Measurements from ENCODE around the gene PGBD5.

Gene PGBD5

DNA sequence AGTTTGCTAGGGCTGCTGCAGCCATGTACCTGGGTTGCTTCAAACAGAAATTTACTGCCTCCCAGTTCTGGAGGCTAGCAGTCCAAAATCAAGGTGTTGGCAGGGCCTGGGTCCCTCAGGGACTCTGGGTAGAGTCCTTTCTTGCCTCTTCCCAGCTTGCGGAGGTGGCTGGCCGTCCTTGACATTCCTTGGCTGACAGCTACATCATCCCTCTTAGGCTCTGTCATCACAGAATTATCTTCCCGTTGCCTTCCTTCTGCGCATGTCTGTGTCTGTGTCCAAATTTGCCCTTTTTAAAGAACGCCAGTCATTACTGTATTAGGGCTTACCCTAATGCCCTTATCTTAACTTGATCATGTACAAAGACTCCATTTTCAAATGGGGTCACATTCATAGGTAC lies 37.6 kb upstream of the PGBD5 start:
- TF ChIP-seq, protein P1, sequence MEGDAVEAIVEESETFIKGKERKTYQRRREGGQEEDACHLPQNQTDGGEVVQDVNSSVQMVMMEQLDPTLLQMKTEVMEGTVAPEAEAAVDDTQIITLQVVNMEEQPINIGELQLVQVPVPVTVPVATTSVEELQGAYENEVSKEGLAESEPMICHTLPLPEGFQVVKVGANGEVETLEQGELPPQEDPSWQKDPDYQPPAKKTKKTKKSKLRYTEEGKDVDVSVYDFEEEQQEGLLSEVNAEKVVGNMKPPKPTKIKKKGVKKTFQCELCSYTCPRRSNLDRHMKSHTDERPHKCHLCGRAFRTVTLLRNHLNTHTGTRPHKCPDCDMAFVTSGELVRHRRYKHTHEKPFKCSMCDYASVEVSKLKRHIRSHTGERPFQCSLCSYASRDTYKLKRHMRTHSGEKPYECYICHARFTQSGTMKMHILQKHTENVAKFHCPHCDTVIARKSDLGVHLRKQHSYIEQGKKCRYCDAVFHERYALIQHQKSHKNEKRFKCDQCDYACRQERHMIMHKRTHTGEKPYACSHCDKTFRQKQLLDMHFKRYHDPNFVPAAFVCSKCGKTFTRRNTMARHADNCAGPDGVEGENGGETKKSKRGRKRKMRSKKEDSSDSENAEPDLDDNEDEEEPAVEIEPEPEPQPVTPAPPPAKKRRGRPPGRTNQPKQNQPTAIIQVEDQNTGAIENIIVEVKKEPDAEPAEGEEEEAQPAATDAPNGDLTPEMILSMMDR (IDR thresholded peaks at IDR 0.05) = no peak
- Histone ChIP-seq H3K27ac (no peak overlapping the region), H3K36me3 (no peaks in the 10 kb centered on the region), H3K4me1 (ENCODE audit: control insufficient read depth in 1 of 2, insufficient read depth in 1 of 2, low read depth in 1 of 2, low read length in 1 of 2) (no peaks in the 10 kb centered on the region), H3K4me3 (ENCODE audit: low read depth in 1 of 2, low read length in 1 of 2) (no peak overlapping the region), H3K27me3 (peaks cover 18% of the 10 kb centered on the region), H3K9me3 (no peaks in the 10 kb centered on the region)

DNA sequence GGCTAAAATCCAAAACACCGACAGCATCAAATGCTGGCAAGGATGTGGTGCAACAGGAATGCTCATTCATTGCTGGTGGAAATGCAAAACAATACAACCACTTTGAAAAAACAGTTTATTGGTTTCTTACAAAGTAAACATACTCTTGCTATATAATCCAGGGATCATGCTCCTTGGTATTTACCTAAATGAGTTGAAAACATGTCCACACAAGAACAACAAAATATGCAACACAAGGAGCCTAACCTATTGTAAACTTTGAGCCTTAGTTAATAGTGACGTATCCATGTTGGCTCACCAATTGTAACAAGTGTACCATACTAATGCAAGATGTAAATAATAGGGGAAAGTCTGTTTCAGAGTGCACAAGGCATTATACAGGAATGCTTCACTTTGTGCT lies 37.2 kb upstream of the PGBD5 start:
- H3K9me3 ChIP-seq = no peaks in the 10 kb centered on the region
- TF ChIP-seq, protein P1 (IDR thresholded peaks at IDR 0.05) = no peak
- no peaks in the 10 kb centered on the region for H3K36me3 ChIP-seq

DNA sequence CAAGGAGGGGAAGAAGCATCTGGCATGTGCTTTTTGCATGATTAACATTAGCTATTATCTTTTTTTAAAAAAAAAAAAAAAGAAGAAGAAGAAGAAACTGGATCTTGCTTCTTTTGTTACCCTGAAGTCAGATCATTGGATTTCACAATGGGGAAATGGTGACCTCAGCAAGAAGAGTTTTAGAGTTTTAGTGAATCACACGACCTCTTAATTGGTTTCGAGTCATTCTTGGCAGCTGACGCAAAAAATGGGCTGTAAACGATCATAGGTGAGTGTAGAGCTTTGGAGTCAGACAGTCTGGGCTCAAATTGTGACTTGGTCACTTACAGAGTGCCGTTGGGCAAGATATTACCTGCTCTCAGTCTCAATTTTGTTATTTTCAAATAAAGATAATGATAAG lies 33.3 kb upstream of the PGBD5 start:
- H3K27ac ChIP-seq = no peak overlapping the region
- TF ChIP-seq, protein P1 (IDR thresholded peaks at IDR 0.05) = no peak

More for the DNA sequence above, 37.2 kb upstream of the PGBD5 start:
- no peak overlapping the region for H3K4me3 ChIP-seq (ENCODE audit: low read depth in 1 of 2, low read length in 1 of 2)
- no peaks in the 10 kb centered on the region for H3K4me1 ChIP-seq (ENCODE audit: control insufficient read depth in 1 of 2, insufficient read depth in 1 of 2, low read depth in 1 of 2, low read length in 1 of 2)
- peaks cover 18% of the 10 kb centered on the region for H3K27me3 ChIP-seq
- H3K27ac ChIP-seq = no peak overlapping the region

DNA sequence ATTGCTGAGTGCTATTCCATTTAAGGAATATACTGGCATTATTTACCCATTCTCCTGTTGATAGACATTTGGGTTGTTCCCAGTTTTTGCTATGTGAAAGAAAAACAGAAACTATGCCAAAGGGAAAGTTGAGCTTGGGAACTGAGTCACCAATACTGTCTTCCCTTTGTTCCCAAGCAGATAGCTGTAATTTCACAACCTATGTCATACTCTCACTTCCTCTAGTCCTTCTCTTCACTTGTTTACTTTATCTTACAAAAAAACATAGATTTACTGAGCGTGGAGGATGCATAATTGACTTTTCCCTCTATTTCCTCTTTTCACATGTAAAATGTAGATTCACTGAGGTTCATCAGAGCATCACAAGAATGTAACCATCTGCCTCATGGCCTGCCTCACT lies 32.4 kb upstream of the PGBD5 start:
- H3K9me3 ChIP-seq = no peaks in the 10 kb centered on the region
- peaks cover 23% of the 10 kb centered on the region for H3K27me3 ChIP-seq
- no peaks in the 10 kb centered on the region for H3K4me1 ChIP-seq (ENCODE audit: control insufficient read depth in 1 of 2, insufficient read depth in 1 of 2, low read depth in 1 of 2, low read length in 1 of 2)
- TF ChIP-seq, protein P1 (IDR thresholded peaks at IDR 0.05) = no peak
- no peaks in the 10 kb centered on the region for H3K36me3 ChIP-seq
- H3K4me3 ChIP-seq (ENCODE audit: low read depth in 1 of 2, low read length in 1 of 2) = no peak overlapping the region
- no peak overlapping the region for H3K27ac ChIP-seq

More for the DNA sequence above, 33.3 kb upstream of the PGBD5 start:
- Histone ChIP-seq H3K27me3 (peaks cover 28% of the 10 kb centered on the region), H3K36me3 (no peaks in the 10 kb centered on the region), H3K4me3 (ENCODE audit: low read depth in 1 of 2, low read length in 1 of 2) (no peak overlapping the region), H3K4me1 (ENCODE audit: control insufficient read depth in 1 of 2, insufficient read depth in 1 of 2, low read depth in 1 of 2, low read length in 1 of 2) (no peaks in the 10 kb centered on the region), H3K9me3 (no peaks in the 10 kb centered on the region)

DNA sequence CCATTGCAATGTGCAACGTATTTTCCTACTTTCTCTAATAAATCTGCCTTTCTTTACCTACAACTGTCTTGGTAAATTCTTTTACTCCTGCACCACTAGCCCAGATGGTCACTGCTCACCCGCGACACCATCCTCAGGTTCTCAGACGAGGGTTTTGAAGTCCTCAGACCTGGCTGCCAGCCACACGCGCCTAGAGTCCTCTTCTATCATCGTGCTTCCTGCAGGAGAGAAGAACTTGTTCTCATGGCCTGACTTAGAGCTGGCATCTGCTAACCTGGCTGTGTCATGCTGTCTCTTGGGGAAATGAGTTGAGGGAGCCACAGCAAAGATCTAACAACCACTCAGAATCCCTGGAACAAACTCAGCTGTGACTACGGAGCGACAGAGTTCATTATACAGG lies 30.3 kb upstream of the PGBD5 start:
- H3K9me3 ChIP-seq = no peaks in the 10 kb centered on the region
- H3K4me3 ChIP-seq (ENCODE audit: low read depth in 1 of 2, low read length in 1 of 2) = no peak overlapping the region
- TF ChIP-seq, protein P1 (IDR thresholded peaks at IDR 0.05) = no peak
- H3K27ac ChIP-seq = no peak overlapping the region
- H3K27me3 ChIP-seq = peaks cover 16% of the 10 kb centered on the region
- no peaks in the 10 kb centered on the region for H3K36me3 ChIP-seq
- no peaks in the 10 kb centered on the region for H3K4me1 ChIP-seq (ENCODE audit: control insufficient read depth in 1 of 2, insufficient read depth in 1 of 2, low read depth in 1 of 2, low read length in 1 of 2)

DNA sequence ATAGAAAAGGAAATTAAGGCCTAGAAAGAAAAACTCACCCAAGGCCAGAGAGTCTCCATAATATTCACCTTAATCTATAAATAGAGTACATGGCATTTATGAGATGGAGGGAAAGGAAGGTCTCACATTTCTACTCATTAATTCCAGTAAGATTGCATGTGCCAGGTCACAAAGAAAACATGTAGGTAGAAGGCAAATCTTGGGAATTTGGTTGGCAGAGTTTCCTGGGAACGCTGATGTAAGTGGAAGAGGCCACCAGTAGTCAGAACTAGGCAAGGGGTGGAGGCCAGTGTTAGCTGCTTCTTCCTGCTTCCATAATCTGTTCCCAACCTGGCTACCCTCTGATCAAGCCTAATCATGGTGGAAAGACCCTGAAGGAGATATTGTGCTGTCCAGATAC lies 29.2 kb upstream of the PGBD5 start:
- H3K27ac ChIP-seq = no peak overlapping the region
- TF ChIP-seq, protein P1 (IDR thresholded peaks at IDR 0.05) = no peak
- H3K36me3 ChIP-seq = no peaks in the 10 kb centered on the region
- H3K4me3 ChIP-seq (ENCODE audit: low read depth in 1 of 2, low read length in 1 of 2) = no peak overlapping the region
- H3K27me3 ChIP-seq = peaks cover 16% of the 10 kb centered on the region
- no peaks in the 10 kb centered on the region for H3K4me1 ChIP-seq (ENCODE audit: control insufficient read depth in 1 of 2, insufficient read depth in 1 of 2, low read depth in 1 of 2, low read length in 1 of 2)
- no peaks in the 10 kb centered on the region for H3K9me3 ChIP-seq

All from neutrophil (primary cell).